Esophagus muscularis mucosa (tissue), 4 donors: ENCODE measurements around the gene ATP5IF1.

ENCODE experiments used
- CTCF ChIP-seq, 3 experiments: fragments of 200-600 bp in 2 of 3; fragments of 450-650 bp in 1 of 3; sonication (generic) in 2 of 3; IDR thresholded peaks; one replicate each; pipeline ENCODE4 v1.5.1; 2017 to 2019; ENCODE audit warnings: antibody characterized with exemption in 3 of 3, mild to moderate bottlenecking in 2 of 3, moderate library complexity in 1 of 3
- EP300 ChIP-seq: sonication (generic); formaldehyde crosslinking; IDR thresholded peaks from one replicate; pipeline ENCODE4 v1.6.1; 2017; ENCODE audit warnings: antibody characterized with exemption
- POLR2A ChIP-seq: fragments of 450-650 bp; IDR thresholded peaks from one replicate; pipeline ENCODE4 v1.6.1; 2017; ENCODE audit warnings: antibody characterized with exemption, moderate library complexity, mild to moderate bottlenecking, low read depth

- TF ChIP-seq CTCF (IDR thresholded peaks at IDR 0.05) (no peak), POLR2A (no peak), EP300 (no peak)
Observed at GRCh38 chr1:28266920-28267322, 31.0 kb downstream of the ATP5IF1 start.
